ENCODE measurements around the gene RIPPLY3. TPM values are rescaled to one million over a fixed set of nuclear protein-coding genes. Genes with fewer than 3 reads are reported as not detected.
A peak's percentile ranks its signal among the peaks of the same experiment; 100 is the strongest.

The RIPPLY3 gene
- total and polyA plus RNA-seq, 2 donors (not counting 3 experiments of a cell fraction or from before 2014, with no cell fraction given): 0.03 TPM; not detected in 1

GRCh38 chr21:36964827-36965719 is 41.4 kb upstream of the RIPPLY3 start:
- Histone ChIP-seq H4K20me1 (replicated peaks; ENCODE audit: control insufficient read depth, extremely low read depth, insufficient read depth, low read length) (no peaks in the 10 kb centered on the region), H3K27me3 (ENCODE audit: control insufficient read depth in 2 of 2, insufficient read depth in 2 of 2, low read length in 2 of 2) (no peaks in the 10 kb centered on the region), H3K36me3 (ENCODE audit: control insufficient read depth in 2 of 2, extremely low read depth in 1 of 2, insufficient read depth in 2 of 2, low read length in 2 of 2) (no peaks in the 10 kb centered on the region), H3K9ac (replicated peaks; ENCODE audit: extremely low read depth, insufficient read depth, low read length) (no peak overlapping the region), H3K9me3 (replicated peaks; ENCODE audit: control insufficient read depth, insufficient read depth, low read length) (no peaks in the 10 kb centered on the region), H3K27ac (ENCODE audit: insufficient read depth, low read depth, low read length) (no peak overlapping the region), H3K4me3 (replicated peaks in 1 of 3; ENCODE audit: insufficient read depth in 1 of 3, low read depth in 1 of 3, low read length in 3 of 3) (no peak overlapping the region), H3K9me1 (replicated peaks; ENCODE audit: control insufficient read depth, extremely low read depth, insufficient read depth, low read length) (no peaks in the 10 kb centered on the region), H3K4me1 (ENCODE audit: control insufficient read depth, extremely low read depth, insufficient read depth, low read length) (peaks cover 9% of the 10 kb centered on the region), H3K4me2 (ENCODE audit: insufficient read depth, low read length) (peak overlapping the region; percentile 11), H2AFZ (ENCODE audit: low read depth, low read length) (no peak overlapping the region), H3K79me2 (ENCODE audit: control insufficient read depth, insufficient read depth, low read length) (no peaks in the 10 kb centered on the region)
- ChIA-PET POLR2A (interaction anchor here (0.6 to 0.7 kb wide), 2 partner anchors 22 to 24 kb away, joined by 3 to 4 read pairs; no protein-coding TSS in a partner anchor), CTCF (interaction anchor here (1.0 to 4.9 kb wide), 6 partner anchors 12 to 27 kb away, joined by 3 to 39 read pairs (median 10); no protein-coding TSS in a partner anchor)
- FAIRE-seq (peak; percentile 12), DNase-seq (ENCODE audit: low read depth, low spot score) (no peak)
- TF ChIP-seq POLR2AphosphoS5 (IDR thresholded peaks at IDR 0.05; ENCODE audit: insufficient read depth, low read depth, low read length) (no peak), MYC (IDR thresholded peaks at IDR 0.05; ENCODE audit: low read depth, low read length) (no peak), MAX (IDR thresholded peaks at IDR 0.05; ENCODE audit: insufficient read depth, insufficient read length) (no peak), JUN (IDR thresholded peaks at IDR 0.05; ENCODE audit: borderline replicate concordance, insufficient read depth, insufficient read length, low read depth) (no peak), CTCF (IDR thresholded peaks at IDR 0.05; ENCODE audit: extremely low read depth in 1 of 2, insufficient read depth in 1 of 2, low read depth in 1 of 2, low read length in 2 of 2) (no peak), GATA2 (IDR thresholded peaks at IDR 0.05; ENCODE audit: insufficient read depth, insufficient read length, low read depth, low read length) (no peak), FOS (IDR thresholded peaks at IDR 0.05; ENCODE audit: borderline replicate concordance, insufficient read depth, low read length) (no peak), EZH2 (IDR thresholded peaks at IDR 0.05; ENCODE audit: borderline replicate concordance, low read depth, low read length, severe bottlenecking) (no peak)
- BruUV-seq (replicated peaks): TSS peak; percentile 29
- intact Hi-C loops (cut with micrococcal nuclease) (no loop called here), dilution Hi-C loops (cut with MboI; ENCODE audit: extremely low pct_ligation_motif_present, low sequenced_read_pairs) (no loop called here)
